ENCODE data around the gene PRKCSH. TPM values are rescaled to one million over a fixed set of nuclear protein-coding genes. Genes with fewer than 3 reads are reported as not detected.

Gene PRKCSH
- total and polyA plus RNA-seq, 2 experiments from 2014 or later = 85.3 to 130 TPM

- no peaks in the 10 kb centered on the region for H3K79me2 ChIP-seq (replicated peaks; ENCODE audit: insufficient read depth)
- peaks cover 3% of the 10 kb centered on the region; the same call in 2 of the 3 replicates for H3K4me1 Mint-ChIP-seq
- peaks cover 23% of the 10 kb centered on the region for H3K27me3 Mint-ChIP-seq (ENCODE audit: insufficient read depth, low read depth, poor library complexity)
These were observed 51.4 kb downstream of the PRKCSH start for GRCh38 chr19:11486661-11487503.

More at GRCh38 chr19:11486661-11487503, 51.4 kb downstream of the PRKCSH start:
- H3K4me1 ChIP-seq (ENCODE audit: insufficient read depth) = peaks cover 8% of the 10 kb centered on the region
- peaks cover 13% of the 10 kb centered on the region for H3K27me3 ChIP-seq (ENCODE audit: insufficient read depth)
- Mint-ChIP-seq H3K36me3 (ENCODE audit: low read depth) (peaks cover 4% of the 10 kb centered on the region; the same call in 2 of the 3 replicates), H3K4me3 (no peak overlapping the region), H3K9me3 (no peaks in the 10 kb centered on the region; the same call in 2 of the 3 replicates), H3K27ac (no peak overlapping the region)
- no peak for DNase-seq (ENCODE audit: low spot score)
- no peaks in the 10 kb centered on the region for H3K36me3 ChIP-seq (ENCODE audit: insufficient read depth)
- no peak overlapping the region for H3K4me3 ChIP-seq
- no peak overlapping the region for H3K4me2 ChIP-seq
- H3K27ac ChIP-seq (ENCODE audit: low read depth) = no peak overlapping the region
- no peaks in the 10 kb centered on the region for H4K20me1 ChIP-seq (replicated peaks; ENCODE audit: insufficient read depth)
- TF ChIP-seq, protein P1, sequence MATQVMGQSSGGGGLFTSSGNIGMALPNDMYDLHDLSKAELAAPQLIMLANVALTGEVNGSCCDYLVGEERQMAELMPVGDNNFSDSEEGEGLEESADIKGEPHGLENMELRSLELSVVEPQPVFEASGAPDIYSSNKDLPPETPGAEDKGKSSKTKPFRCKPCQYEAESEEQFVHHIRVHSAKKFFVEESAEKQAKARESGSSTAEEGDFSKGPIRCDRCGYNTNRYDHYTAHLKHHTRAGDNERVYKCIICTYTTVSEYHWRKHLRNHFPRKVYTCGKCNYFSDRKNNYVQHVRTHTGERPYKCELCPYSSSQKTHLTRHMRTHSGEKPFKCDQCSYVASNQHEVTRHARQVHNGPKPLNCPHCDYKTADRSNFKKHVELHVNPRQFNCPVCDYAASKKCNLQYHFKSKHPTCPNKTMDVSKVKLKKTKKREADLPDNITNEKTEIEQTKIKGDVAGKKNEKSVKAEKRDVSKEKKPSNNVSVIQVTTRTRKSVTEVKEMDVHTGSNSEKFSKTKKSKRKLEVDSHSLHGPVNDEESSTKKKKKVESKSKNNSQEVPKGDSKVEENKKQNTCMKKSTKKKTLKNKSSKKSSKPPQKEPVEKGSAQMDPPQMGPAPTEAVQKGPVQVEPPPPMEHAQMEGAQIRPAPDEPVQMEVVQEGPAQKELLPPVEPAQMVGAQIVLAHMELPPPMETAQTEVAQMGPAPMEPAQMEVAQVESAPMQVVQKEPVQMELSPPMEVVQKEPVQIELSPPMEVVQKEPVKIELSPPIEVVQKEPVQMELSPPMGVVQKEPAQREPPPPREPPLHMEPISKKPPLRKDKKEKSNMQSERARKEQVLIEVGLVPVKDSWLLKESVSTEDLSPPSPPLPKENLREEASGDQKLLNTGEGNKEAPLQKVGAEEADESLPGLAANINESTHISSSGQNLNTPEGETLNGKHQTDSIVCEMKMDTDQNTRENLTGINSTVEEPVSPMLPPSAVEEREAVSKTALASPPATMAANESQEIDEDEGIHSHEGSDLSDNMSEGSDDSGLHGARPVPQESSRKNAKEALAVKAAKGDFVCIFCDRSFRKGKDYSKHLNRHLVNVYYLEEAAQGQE (IDR thresholded peaks at IDR 0.05; ENCODE audit: unreplicated experiment) = no peak
- TF ChIP-seq, protein P2, sequence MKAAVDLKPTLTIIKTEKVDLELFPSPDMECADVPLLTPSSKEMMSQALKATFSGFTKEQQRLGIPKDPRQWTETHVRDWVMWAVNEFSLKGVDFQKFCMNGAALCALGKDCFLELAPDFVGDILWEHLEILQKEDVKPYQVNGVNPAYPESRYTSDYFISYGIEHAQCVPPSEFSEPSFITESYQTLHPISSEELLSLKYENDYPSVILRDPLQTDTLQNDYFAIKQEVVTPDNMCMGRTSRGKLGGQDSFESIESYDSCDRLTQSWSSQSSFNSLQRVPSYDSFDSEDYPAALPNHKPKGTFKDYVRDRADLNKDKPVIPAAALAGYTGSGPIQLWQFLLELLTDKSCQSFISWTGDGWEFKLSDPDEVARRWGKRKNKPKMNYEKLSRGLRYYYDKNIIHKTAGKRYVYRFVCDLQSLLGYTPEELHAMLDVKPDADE (IDR thresholded peaks at IDR 0.05) = no peak
- TF ChIP-seq CTCF (conservative IDR thresholded peaks at IDR 0.05; ENCODE audit: low read depth in 2 of 2) (no peak), EZH2 (IDR thresholded peaks at IDR 0.05; ENCODE audit: low read depth, unreplicated experiment) (no peak), ZNF331 (CRISPR knock-in tag; IDR thresholded peaks at IDR 0.05; ENCODE audit: low read depth) (no peak), EZH2phosphoT487 (IDR thresholded peaks at IDR 0.05; ENCODE audit: unreplicated experiment) (no peak), CREB1 (CRISPR knock-in tag; IDR thresholded peaks at IDR 0.05; ENCODE audit: low read depth) (no peak), ZNF462 (CRISPR knock-in tag; IDR thresholded peaks at IDR 0.05) (no peak), JUNB (IDR thresholded peaks at IDR 0.05; ENCODE audit: unreplicated experiment) (no peak), POLR2AphosphoS5 (IDR thresholded peaks at IDR 0.05; ENCODE audit: low read depth) (no peak)
- no peaks in the 10 kb centered on the region for H3K9me2 ChIP-seq (ENCODE audit: insufficient read depth)
- no peak for ATAC-seq
- peaks cover 9% of the 10 kb centered on the region for H3F3A ChIP-seq (replicated peaks; ENCODE audit: low read depth)
- H2AFZ ChIP-seq = no peak overlapping the region

All from GM23338 (cell line).